Measurements from ENCODE around the gene NTNG1. TPM values are rescaled to one million over a fixed set of nuclear protein-coding genes. Genes with fewer than 3 reads are reported as not detected.

The NTNG1 gene
- total and polyA plus RNA-seq, 2 of the 13 experiments (the other 11 are each of a cell fraction or from before 2014, with no cell fraction given) = not detected

DNA sequence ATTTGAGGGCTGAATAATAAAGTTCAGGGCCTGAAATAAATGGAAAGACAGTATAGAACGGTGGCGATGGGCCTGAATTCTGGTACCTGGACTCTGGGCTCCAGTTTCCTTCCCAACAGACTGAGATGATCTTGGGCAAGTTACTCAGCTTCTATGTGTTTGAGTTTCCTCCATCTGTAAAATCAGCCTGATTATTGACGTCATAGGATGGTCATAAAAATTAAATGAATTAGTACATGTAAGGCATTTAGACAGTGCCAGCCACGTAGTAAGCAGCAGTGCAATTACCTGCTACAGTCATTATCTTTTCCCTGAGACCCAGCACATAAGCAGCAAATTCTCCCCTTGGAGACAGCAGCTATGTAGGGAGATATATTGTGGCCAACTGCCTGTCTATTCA, 260.9 kb downstream of the NTNG1 start:
- no TSS peak for BruUV-seq (replicated peaks)
- in situ Hi-C loops (cut with HindIII; ENCODE audit: extremely low pct_ligation_motif_present, low pct_unique_long_range_greater_than_20kb) = no loop called here

More for the DNA sequence above, 260.9 kb downstream of the NTNG1 start:
- H2AFZ ChIP-seq (ENCODE audit: low read length) = no peak overlapping the region
- no peaks in the 10 kb centered on the region for H3K79me2 ChIP-seq (ENCODE audit: insufficient read depth, low read length)
- POLR2A ChIA-PET = no interaction called here
- H3K27me3 ChIP-seq (ENCODE audit: control insufficient read depth in 1 of 2, insufficient read depth in 2 of 2, low read length in 2 of 2) = no peaks in the 10 kb centered on the region; a peak in 1 of 5 replicates
- H3K4me3 ChIP-seq (replicated peaks in 1 of 3; ENCODE audit: insufficient read depth in 1 of 3, low read depth in 2 of 3, low read length in 3 of 3) = no peak overlapping the region
- no peak for FAIRE-seq
- CTCF ChIA-PET (ENCODE audit: low intra/inter-chr PET ratio, low total read pairs) = no interaction called here
- H3K4me1 ChIP-seq (ENCODE audit: insufficient read depth, low read length) = no peaks in the 10 kb centered on the region
- H3K9me3 ChIP-seq (ENCODE audit: low read length) = no peaks in the 10 kb centered on the region
- no peaks in the 10 kb centered on the region for H3K36me3 ChIP-seq (replicated peaks in 1 of 2; ENCODE audit: control insufficient read depth in 1 of 2, insufficient read depth in 2 of 2, low read length in 2 of 2)
- TF ChIP-seq CCDC6 (CRISPR knock-in tag; IDR thresholded peaks at IDR 0.05) = no peak
- TF ChIP-seq, protein P1, sequence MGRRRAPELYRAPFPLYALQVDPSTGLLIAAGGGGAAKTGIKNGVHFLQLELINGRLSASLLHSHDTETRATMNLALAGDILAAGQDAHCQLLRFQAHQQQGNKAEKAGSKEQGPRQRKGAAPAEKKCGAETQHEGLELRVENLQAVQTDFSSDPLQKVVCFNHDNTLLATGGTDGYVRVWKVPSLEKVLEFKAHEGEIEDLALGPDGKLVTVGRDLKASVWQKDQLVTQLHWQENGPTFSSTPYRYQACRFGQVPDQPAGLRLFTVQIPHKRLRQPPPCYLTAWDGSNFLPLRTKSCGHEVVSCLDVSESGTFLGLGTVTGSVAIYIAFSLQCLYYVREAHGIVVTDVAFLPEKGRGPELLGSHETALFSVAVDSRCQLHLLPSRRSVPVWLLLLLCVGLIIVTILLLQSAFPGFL (CRISPR knock-in tag; IDR thresholded peaks at IDR 0.05) = no peak
- TF ChIP-seq CREB1 (IDR thresholded peaks at IDR 0.05) = peak; percentile 83
- TF ChIP-seq CREB1 (CRISPR knock-in tag; IDR thresholded peaks at IDR 0.05) = no peak
- no peak for TF ChIP-seq ZNF160 (CRISPR knock-in tag; IDR thresholded peaks at IDR 0.05)
- TF ChIP-seq SATB2 (CRISPR knock-in tag; IDR thresholded peaks at IDR 0.05) = no peak
- TF ChIP-seq MXD4 (CRISPR knock-in tag; IDR thresholded peaks at IDR 0.05) = no peak
- no peak for TF ChIP-seq NFKB2 (CRISPR knock-in tag; IDR thresholded peaks at IDR 0.05; ENCODE audit: borderline replicate concordance)
- no peak for TF ChIP-seq ZC3H4 (CRISPR knock-in tag; IDR thresholded peaks at IDR 0.05; ENCODE audit: borderline replicate concordance)
- TF ChIP-seq SRF (IDR thresholded peaks at IDR 0.05; ENCODE audit: low read depth, low read length) = no peak
- TF ChIP-seq ZNF136 (CRISPR knock-in tag; IDR thresholded peaks at IDR 0.05; ENCODE audit: low read depth) = no peak
- TF ChIP-seq NFYC (CRISPR knock-in tag; IDR thresholded peaks at IDR 0.05) = no peak
- TF ChIP-seq, protein P2, sequence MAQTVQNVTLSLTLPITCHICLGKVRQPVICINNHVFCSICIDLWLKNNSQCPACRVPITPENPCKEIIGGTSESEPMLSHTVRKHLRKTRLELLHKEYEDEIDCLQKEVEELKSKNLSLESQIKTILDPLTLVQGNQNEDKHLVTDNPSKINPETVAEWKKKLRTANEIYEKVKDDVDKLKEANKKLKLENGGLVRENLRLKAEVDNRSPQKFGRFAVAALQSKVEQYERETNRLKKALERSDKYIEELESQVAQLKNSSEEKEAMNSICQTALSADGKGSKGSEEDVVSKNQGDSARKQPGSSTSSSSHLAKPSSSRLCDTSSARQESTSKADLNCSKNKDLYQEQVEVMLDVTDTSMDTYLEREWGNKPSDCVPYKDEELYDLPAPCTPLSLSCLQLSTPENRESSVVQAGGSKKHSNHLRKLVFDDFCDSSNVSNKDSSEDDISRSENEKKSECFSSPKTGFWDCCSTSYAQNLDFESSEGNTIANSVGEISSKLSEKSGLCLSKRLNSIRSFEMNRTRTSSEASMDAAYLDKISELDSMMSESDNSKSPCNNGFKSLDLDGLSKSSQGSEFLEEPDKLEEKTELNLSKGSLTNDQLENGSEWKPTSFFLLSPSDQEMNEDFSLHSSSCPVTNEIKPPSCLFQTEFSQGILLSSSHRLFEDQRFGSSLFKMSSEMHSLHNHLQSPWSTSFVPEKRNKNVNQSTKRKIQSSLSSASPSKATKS (CRISPR knock-in tag; IDR thresholded peaks at IDR 0.05) = no peak
- TF ChIP-seq ATF7 (IDR thresholded peaks at IDR 0.05) = peak; percentile 58
- TF ChIP-seq ATF7 (CRISPR knock-in tag; IDR thresholded peaks at IDR 0.05) = no peak
- no peak overlapping the region for H3K4me2 ChIP-seq (ENCODE audit: low read depth, low read length)
- intact Hi-C loops (cut with micrococcal nuclease; ENCODE audit: unreplicated experiment) = no loop called here
- no peak for DNase-seq (ENCODE audit: low spot score)
- no peak overlapping the region for H3K9ac ChIP-seq (ENCODE audit: insufficient read depth, low read depth, low read length)
- H4K20me1 ChIP-seq (ENCODE audit: insufficient read depth, low read length) = no peaks in the 10 kb centered on the region
- WGBS (ENCODE audit: low lambda C conversion rate) = 37% methylated on average over 4 of the region's 4 CpGs
- H3K27ac ChIP-seq (ENCODE audit: extremely low read length, insufficient read depth, low read length) = no peak overlapping the region
- ATAC-seq = no peak
